ENCODE results near the gene TIGD1.

The TIGD1 gene

GRCh38 chr2:232569541-232569940 lies 19.2 kb upstream of the TIGD1 start:
- DNase-seq: no peak

- DNase-seq: no peak
Observed at GRCh38 chr2:232568161-232568560, 17.8 kb upstream of the TIGD1 start.

GRCh38 chr2:232567721-232568120 lies 17.4 kb upstream of the TIGD1 start:
- DNase-seq: no peak

- no peak for DNase-seq
Observed at GRCh38 chr2:232563580-232563979, 13.2 kb upstream of the TIGD1 start.

- DNase-seq: no peak
Observed at GRCh38 chr2:232562515-232563151, 12.3 kb upstream of the TIGD1 start.

GRCh38 chr2:232556426-232556825 lies 6.1 kb upstream of the TIGD1 start:
- no peak for DNase-seq

GRCh38 chr2:232551776-232552175 lies 1.4 kb upstream of the TIGD1 start:
- DNase-seq: no peak

GRCh38 chr2:232551250-232551638 lies 887 bp upstream of the TIGD1 start:
- DNase-seq: no peak

GRCh38 chr2:232549655-232550353 lies 553 bp downstream of the TIGD1 start:
- no peak for DNase-seq

GRCh38 chr2:232547991-232548390 lies 2.4 kb downstream of the TIGD1 start:
- no peak for DNase-seq

GRCh38 chr2:232545511-232546375 lies 4.6 kb downstream of the TIGD1 start:
- no peak for DNase-seq

GRCh38 chr2:232544674-232545073 lies 5.7 kb downstream of the TIGD1 start:
- no peak for DNase-seq

- no peak for DNase-seq
Observed at GRCh38 chr2:232543928-232544631, 6.3 kb downstream of the TIGD1 start.

GRCh38 chr2:232543491-232543890 lies 6.9 kb downstream of the TIGD1 start:
- no peak for DNase-seq

- no peak for DNase-seq
Observed at GRCh38 chr2:232542715-232543467, 7.5 kb downstream of the TIGD1 start.

GRCh38 chr2:232541961-232542714 lies 8.2 kb downstream of the TIGD1 start:
- no peak for DNase-seq

- DNase-seq: no peak
Observed at GRCh38 chr2:232541195-232541960, 9.0 kb downstream of the TIGD1 start.

- no peak for DNase-seq
Observed at GRCh38 chr2:232540441-232541041, 9.8 kb downstream of the TIGD1 start.

GRCh38 chr2:232539298-232540231 lies 10.8 kb downstream of the TIGD1 start, which contains the start of gene CHRNG:
Gene CHRNG, plus strand, starts transcription at chr2:232539692. Its CDS starts 56 bp downstream, at chr2:232539748.
- no peak for DNase-seq
